Activated effector memory CD4-positive, alpha-beta T cell treated with anti-CD3 and anti-CD28 coated beads, Interleukin-2, amount 50 U/mL, for 16 hours (primary cell): ENCODE measurements around the gene S100A11.

Source experiments
- DNase-seq: peaks from one replicate; pipeline ENCODE4 v3.0.0-alpha.2; 2020

S100A11 gene

GRCh38 chr1:152038871-152039270, 2.1 kb upstream of the S100A11 start:
- DNase-seq = no peak

GRCh38 chr1:152035539-152036266, 1.1 kb downstream of the S100A11 start:
- DNase-seq = peak; percentile 66

GRCh38 chr1:152034654-152035538, 1.9 kb downstream of the S100A11 start:
- DNase-seq = peak; percentile 87

- DNase-seq = no peak
Observed at GRCh38 chr1:152034324-152034653, 2.5 kb downstream of the S100A11 start.

GRCh38 chr1:152029929-152030211, 6.9 kb downstream of the S100A11 start:
- DNase-seq = no peak

- DNase-seq = no peak
Observed at GRCh38 chr1:152029144-152029928, 7.5 kb downstream of the S100A11 start.

GRCh38 chr1:152026895-152027294, 9.9 kb downstream of the S100A11 start:
- DNase-seq = no peak

- no peak for DNase-seq
Observed at GRCh38 chr1:152024223-152024622, 12.6 kb downstream of the S100A11 start.

- no peak for DNase-seq
Observed at GRCh38 chr1:152023221-152023620, 13.6 kb downstream of the S100A11 start.

GRCh38 chr1:152022474-152022873, 14.3 kb downstream of the S100A11 start:
- DNase-seq = no peak

- no peak for DNase-seq
Observed at GRCh38 chr1:152021569-152021968, 15.2 kb downstream of the S100A11 start.

- DNase-seq = no peak
Observed at GRCh38 chr1:152020849-152021248, 16.0 kb downstream of the S100A11 start.

- peak; percentile 67 for DNase-seq
Observed at GRCh38 chr1:152018537-152018936, 18.3 kb downstream of the S100A11 start.

- DNase-seq = no peak
Observed at GRCh38 chr1:152015766-152016165, 21.0 kb downstream of the S100A11 start.

- no peak for DNase-seq
Observed at GRCh38 chr1:152014943-152015342, 21.9 kb downstream of the S100A11 start.

- peak; percentile 78 for DNase-seq
Observed at GRCh38 chr1:152013664-152014237, 23.1 kb downstream of the S100A11 start.

- no peak for DNase-seq
Observed at GRCh38 chr1:152009691-152010090, 27.1 kb downstream of the S100A11 start.

- DNase-seq = no peak
Observed at GRCh38 chr1:152007047-152007446, 29.8 kb downstream of the S100A11 start.

GRCh38 chr1:152005360-152005912, 31.4 kb downstream of the S100A11 start:
- no peak for DNase-seq

- no peak for DNase-seq
Observed at GRCh38 chr1:152003846-152004442, 32.9 kb downstream of the S100A11 start.

GRCh38 chr1:152002960-152003359, 33.8 kb downstream of the S100A11 start:
- DNase-seq = no peak
